GM21723 (cell line): ENCODE measurements around the gene PLPP7.
"Not testable (repeated sequence)": the region's sequence is repeated elsewhere in the genome, so short reads cannot be mapped to it uniquely, and the experiment has no call there.

ENCODE experiments used
- ATAC-seq: cut with Tn5 transposase; IDR thresholded peaks from one replicate; pipeline ENCODE4 v1.9.1; 2021; ENCODE audit warnings: mild to moderate bottlenecking, moderate library complexity; ENCODE audit not compliant: unreplicated experiment

Gene PLPP7

DNA sequence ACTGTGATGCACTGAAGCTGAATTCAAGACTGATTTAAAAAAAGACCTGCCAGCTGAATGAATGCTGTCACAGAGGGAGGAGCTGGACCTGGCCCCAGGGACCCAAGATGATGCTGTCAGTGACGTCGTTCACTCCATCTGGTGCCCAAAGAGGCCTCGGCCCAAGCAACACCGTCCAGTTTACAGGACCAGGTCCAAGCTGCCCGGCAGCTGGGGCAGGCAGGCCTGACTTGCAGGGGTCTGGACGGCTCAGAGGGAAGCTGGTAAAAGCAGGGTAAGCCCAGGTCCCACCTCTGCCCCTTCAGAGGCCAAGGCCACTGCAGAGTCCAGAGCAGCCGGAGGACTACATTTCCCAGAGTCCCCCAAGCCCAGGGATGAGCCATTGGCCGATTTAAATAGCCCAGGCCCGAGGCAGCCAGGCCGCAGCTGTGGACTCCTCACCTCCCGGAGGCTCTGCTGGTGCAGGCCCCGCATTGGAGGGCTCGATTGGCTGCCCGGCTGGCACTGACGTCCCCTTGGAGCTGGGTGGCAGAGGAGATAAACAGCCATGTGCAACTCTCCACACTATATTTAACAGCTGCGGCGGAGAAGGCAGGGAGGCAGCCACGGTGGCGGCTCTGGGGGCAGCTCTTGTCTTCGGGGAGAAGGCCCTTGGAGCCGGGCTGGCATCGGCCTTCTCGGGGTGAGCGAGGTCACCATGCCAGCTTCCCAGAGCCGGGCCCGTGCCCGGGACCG is at the start of gene PLPP7:
Gene PLPP7, plus strand, starts transcription at position 423 of the 735 bp plus-strand sequence. Its CDS starts 275 bp downstream, at position 698.
- ATAC-seq, result no peak

DNA sequence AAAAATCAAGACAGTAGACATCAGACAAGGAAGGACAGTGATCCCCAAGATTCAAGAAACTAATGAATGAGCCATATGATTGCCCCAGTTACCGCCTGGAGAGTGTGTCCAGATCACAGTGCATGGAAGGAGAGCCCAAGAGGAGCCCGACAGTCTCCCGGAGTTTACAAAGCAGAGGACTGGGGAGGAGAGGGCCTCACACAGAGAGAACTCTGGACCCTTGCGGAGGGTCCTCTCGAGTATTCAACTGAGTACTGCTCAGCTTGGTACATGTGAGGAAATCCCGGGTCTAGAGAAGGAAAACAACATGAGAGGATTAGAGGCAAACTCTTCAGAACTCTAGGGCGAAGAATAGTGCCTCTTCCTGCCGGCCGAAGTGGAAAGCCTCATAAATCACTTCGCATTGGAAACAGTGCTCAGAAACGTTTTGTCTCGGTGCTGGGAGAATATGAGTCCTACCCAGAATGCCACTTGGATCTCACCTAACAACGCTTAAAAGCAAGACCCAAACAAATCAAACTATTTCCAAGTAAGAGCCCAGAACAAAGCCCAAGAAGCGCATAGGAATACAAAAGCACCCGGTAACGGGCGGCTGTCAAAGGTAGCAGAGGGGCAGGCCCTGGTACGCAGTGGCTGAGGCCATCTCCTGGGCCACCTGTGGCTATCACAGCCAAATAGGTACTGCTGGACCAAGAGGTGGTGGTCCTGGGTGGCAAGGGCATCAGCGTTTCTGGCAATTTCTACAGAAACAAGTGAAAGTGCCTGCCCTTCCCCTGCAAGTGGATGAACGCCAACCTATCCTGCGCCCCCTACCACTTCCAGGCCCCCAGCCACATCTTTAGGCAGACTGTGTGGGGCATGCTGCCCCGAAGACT is 49.2 kb upstream of the PLPP7 start:
- no peak for ATAC-seq

DNA sequence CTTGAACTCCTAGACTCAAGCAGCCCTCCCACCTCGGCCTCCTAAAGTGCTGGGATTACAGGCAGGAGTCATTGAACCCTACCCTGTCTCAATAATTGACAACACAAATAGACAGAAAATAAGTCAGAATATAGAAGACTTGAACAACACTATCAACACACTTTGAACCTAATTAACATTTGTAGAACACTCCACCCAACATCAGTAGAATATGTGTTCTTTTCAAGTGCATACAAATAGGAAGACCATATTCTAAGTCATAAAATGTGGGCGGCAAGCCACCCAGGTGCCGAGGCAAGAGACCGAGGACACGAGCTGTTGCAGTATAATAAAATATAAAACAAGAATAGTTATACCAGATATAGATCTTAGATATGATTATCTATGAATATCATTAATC is 45.2 kb upstream of the PLPP7 start:
- not testable (repeated sequence) for ATAC-seq

DNA sequence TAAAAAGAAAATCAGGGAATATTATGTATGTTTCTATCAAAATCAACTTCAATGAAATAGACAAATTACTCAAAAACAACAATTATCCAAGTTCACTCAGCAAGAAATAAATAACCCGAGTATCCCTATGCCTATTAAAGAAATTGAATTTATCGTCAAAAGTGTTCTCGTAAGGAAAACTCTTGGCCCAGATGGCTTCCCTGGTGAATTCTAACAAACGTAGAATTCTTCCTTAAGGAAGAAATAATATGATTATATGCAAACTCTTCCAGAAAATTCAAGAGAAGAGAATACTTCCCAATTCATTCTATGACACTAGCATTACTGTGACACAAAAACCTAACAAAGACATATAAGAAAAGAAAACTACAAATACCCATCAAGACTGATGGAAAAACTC is 42.9 kb upstream of the PLPP7 start:
- ATAC-seq, result no peak

DNA sequence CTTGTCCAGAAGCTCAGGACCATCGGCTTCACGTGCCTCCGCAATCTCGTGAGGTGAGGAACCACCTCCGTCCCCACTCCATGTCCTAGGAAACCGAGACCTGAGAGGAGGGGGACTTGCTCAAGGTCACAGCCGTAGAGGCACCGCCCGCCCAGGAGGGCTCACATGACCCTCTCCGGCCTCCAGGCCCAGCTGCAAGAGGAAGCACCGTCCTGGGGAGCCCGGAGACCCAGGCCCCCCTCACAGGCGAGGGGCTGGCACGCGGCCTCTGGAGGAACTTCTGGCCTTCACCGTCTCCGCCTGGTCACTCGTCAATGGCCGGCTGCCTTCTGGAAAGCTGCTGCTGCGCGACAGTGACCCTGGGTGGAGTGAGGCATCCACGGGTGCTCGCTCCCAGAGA is 37.4 kb upstream of the PLPP7 start:
- no peak for ATAC-seq

DNA sequence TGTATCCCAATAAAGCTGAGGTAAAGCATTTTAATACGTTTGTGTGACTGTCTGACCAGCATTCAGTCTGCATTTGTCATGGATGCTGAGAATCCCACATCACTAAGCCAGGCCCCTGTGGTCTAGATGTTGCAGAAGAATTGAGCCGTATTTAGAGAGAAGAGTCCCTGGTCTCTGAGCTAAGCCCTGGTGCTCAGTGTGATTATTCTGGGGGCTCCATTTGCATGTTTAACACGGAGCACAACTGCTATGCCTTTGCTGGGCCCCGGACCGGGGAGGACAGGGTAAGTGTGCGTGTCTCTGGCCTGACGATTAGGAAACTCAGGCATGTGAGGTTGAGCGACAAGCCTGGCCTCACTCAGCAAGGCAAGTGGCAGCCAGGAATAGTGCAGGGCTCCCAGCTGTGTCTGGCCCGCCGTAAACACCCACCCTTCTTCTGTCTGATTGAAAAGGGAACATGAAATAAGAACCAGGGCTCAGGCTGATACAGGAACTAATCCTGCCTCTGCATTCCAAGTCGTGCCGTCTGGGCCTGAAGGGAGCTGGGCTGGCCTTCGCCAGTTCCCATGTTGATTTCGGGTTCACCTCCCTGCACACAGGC is 35.5 kb upstream of the PLPP7 start:
- ATAC-seq, result no peak

DNA sequence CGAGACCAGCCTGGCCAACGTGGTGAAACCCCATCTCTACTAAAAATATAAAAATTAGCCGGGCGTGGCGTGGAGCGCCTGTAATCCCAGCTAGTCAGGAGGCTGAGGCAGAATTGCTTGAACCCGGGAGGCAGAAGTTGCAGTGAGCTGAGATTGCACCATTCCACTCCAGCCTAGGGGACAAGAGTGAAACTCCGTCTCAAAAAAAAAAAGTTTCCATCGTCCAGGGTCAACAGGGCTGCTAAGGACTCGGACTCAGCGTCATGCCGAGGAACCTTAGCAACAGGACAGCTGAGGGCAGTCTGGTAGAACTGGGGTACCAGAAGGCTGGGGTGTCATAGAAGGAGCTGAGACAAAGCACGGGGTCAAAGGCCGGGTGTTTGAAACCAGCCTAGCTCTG is 34.9 kb upstream of the PLPP7 start:
- ATAC-seq, result no peak

DNA sequence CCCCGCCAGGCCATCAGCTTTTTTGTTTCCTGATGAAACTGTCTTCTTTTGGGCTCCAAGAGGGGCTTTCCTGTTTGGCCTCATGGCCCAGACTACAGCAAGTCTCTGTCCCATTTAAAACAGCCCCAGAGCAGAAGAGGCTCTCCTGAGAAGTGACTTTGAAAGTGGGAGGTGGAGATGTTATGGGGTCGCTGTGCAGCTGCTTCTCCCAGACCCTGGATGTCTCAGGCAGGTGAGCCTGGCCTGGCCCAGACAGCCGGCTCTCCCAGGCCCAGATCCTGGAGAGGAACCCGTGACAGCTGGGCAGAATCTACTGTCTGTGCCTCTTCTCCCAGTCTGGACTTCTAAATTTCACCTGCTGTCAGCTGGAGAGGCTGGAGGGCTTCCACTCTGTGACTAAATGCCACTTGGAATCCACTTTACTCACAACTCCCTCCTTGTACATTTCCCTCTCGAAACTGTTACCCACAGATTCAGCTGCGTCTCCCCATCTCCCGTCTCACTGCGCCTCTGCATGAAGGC is 33.8 kb upstream of the PLPP7 start:
- no peak for ATAC-seq

DNA sequence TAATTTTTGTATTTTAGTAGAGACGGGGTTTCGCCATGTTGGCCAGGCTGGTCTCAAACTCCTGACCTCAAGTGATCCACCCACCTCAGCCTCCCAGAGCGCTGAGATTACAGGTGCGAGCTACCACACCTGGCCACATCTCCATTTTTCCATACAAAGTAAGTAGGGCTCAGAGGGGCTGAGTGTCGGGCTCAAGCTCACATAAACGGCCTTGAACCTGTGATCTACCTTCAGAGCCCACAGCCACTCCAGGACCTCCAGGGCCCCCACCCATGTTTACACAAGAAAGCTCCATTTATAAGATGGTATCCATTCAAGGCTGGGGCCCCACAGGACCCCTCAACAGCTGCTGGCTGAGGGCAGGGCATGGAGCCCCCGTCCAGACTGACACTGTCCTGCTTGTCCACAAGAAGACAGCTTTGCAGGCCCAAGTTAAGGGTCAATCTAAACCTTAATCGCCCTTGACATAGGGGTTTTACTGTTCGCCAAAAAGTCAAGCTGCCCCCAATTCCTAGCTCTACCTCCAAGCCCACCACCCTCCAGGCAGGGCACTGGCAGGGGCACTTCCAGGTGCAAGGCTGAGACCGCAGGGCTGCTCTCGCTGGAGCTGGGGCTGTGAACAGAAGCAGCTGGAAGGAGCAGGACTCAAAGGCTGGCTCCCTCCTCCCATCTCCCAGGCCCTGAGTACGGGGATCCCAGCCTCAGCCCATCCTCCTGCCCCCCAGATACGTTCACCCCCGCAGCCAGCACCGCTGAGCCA is 32.1 kb upstream of the PLPP7 start:
- no peak for ATAC-seq

DNA sequence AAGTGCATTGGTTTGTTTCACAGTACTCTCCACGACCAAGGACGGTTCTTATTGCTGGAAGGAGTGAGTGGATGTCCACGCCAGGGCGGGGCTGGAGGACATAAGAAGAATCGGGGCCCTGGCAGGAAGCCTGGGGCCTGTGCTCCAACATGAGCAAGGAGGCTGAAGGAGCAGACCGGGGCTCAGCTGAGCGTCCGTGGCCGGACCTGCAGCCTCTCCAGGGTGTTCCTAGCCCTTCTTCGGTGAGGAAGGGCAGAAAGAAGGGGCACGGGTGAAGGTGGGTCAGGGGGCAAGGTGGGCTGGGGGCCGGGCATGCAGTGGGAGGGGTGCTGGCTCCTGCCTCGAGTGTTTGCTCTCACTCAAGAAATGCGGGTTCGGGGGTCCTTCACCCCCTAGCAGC is 31.3 kb upstream of the PLPP7 start:
- ATAC-seq, result no peak

DNA sequence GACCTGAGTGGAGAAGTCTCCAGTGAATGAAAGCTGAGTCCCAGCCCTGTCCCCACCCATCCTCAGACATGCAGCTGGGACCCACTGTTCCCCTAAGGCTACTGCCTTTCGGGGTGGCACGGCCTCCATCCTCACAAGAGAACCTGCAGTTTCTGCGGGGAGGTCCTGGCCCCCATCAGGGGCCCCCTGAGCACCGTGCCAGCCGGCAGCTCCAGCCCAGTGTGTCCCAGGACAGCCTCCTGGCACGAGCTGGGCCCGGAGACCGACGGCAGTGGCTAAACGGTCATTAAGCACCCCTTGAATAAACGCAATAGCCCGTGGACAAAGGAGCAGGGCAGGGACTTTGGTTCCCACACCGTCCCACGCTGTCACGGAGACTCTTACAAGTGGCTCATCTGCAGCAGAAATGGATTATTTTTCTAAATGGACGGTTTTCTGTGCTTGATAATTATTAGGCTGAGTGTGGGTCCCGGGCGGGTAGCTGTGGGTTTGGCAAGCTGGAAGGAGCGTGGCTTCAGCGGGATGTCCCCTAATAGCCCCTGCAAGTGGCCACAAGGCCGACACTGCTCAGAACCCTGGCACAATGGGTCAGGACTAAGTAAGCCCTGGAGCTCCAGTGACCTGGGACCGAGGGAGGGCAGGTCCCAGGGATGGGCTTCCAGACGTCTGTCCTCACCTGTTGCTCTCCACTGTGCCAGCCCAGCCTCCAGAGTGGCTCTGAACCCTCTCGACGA is 30.7 kb upstream of the PLPP7 start:
- no peak for ATAC-seq

DNA sequence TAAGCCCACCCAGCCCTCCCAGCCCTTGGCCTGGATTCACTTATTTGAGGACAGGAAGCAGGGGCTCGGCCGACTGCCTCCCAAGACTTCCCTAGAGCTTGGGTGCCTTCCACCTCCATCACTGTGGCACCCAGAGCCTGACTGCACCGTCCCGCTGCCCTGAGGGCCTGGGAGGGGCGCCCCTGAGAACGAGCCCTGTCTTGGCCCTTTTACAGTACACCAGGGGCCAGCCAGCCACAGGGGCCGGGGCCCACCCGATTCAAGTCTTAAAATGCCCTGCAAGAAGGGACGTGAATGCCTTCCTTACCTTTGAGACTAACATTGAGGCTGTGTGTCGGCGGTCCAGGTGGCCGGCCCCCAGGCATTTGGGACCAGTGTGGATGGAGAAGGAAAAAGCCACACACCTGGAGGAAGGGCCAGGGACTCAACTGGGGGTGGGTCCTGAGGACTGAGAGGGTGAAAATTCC is 30.1 kb upstream of the PLPP7 start:
- ATAC-seq, result no peak

DNA sequence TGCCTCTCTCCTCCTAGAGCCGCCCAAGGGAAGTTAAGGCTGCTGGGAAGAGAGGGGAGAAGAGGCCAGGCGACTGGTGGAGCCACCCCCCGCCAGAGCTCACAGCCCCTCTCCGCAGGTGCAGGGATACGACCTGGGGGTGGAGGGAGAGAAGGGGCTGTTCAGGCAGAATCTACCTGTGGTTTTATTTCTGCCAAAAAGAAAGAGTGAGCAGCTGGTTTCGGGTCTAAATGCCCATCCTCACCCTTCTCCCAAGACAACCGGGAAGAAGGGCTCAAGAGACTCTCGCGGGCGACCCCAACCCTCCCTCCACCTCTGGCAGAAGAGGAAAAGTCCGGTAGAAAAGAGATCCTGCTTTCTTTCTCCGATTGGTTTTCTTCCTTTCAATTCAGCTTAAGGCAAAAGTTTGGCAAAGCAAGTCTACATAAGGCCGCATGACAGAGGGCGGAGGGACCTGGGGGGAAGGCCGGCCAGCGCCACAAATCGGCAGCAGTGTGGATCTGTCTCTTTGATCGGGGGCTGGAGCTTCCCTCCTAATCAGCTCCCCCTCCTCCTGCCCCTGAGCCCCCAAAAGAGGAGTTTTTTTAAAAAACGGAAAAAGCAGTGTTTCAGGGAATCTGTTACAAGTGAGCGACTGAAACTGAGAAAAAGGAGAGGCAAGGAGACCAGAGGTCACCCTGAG is 29.5 kb upstream of the PLPP7 start:
- no peak for ATAC-seq

DNA sequence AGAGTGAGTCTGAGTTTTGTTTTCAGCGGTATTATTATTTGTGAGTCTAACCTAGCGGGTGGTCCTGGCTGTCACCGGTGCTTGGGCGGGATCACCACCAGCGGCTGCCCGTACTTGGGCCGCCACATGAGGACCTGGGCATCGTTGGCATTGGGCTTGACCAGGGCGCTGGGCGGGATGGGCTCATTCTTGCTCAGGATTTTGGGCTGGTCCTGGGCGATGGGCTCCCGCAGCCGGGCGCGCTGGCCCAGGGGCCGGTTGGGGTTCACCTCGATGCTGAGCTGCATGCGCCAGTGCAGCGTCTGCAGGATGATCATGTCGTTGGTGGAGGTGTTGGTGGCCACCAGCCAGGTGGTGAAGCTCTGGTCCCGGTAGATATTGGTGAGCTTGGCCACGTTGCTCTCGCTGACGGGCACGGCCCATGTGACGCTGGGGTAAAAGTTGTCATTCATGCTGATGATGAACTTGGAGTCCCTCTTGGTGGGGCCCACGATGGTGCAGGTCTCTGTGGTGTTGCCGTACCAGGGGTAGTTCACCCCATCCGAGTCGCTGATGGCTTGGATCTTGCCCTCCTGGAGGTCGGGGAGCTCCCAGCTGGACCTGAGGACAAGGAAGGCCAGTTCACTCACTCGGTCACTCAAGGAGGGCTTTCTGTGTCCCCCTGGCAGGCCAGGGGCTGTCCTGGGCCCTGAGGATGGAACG is 28.6 kb upstream of the PLPP7 start:
- ATAC-seq, result no peak

DNA sequence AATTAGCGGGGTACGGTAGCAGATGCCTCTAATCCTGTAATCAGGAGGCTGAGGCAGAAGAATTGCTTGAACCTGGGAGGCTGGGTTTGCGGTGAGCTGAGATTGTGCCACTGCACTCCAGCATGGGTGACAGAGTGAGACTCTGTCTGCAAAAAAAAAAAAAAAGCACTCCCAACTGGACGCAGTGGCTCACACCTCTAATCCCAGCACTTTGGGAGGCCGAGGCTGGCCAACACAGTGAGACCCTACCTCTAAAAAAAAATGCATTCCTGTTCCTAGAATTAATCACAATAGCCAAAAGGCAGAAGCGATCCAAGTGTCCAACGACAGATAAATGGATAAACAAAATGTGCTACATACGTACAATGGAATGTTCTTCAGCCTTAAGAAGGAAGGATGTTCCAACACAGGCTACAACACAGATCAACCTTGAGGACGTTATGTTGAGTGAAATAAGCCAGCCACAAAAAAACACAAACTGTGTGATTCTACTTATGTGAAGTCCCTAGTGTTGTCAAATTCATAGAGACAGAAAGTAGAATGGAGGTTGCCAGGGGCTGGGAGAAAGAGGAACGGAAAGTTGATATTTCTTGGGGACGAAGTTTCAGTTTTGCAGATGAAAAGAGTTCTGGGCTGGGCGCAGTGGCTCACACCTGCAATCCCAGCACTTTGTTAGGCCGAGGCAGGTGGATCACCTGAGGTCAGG is 27.0 kb upstream of the PLPP7 start:
- no peak for ATAC-seq

DNA sequence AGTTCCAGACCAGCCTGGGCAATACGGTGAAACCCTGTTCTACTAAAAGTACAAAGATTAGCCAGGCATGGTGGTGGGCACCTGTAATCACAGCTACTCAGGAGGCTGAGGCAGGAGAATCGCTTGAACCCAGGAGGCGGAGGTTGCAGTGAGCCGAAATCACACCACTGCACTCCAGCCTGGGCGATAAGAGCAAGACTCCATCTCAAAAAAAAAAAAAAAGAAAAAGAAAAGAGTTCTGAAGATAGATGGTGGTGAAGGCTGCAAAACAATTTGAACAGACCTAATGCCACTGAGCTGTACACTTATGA is 26.5 kb upstream of the PLPP7 start:
- ATAC-seq, result not testable (repeated sequence)

DNA sequence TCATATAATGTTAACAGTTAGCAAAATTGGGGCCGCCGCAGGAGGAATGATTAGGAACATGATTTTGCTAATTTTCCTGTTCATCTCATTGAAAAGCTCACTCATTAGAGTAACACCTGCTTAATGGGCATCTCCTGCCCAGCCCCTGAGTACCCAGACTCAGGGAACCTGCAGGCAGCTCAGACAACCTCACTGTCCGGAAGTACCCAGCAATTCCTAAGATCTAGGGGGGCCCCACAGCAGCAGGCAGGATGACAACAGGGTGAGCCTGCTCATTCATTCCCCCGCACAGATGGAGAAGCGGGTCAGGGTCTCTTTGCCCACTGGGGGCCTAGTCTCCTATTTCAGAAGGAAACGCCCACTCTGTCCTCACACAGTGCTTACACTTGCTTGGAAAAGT is 25.8 kb upstream of the PLPP7 start:
- ATAC-seq, result no peak

DNA sequence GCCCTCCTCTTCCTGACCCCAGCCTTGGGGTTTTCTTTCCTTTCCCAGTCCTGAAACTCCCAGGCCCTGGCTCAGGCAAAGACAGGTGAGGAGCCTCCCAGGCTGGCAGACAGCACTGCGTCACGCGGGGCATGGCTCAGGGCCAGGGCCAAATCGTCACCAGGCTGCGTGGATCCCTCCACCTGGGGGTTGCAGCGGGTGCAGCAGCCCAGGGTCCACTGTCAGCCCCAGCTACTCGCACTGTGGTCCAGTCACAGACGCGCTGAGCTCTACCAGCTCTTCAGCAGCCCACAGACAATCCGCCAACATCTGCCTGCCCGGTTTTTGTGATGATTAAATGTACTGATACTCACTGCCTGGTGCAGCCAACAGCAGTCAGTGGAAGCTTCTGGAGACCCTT is 25.3 kb upstream of the PLPP7 start:
- ATAC-seq, result no peak
